Ishikawa (cell line): ENCODE measurements around the gene RFX2.

ENCODE experiments used
- CEBPB ChIP-seq: IDR thresholded peaks from 2 replicates; pipeline ENCODE4 v1.6.1; 2012
- CREB1 ChIP-seq: IDR thresholded peaks from 2 replicates; pipeline ENCODE4 v1.6.1; 2012; ENCODE audit warnings: low read depth
- EGR1 ChIP-seq: IDR thresholded peaks from 2 replicates; pipeline ENCODE4 v1.6.1; 2012
- EP300 ChIP-seq: IDR thresholded peaks from 2 replicates; pipeline ENCODE4 v1.6.1; 2012; ENCODE audit warnings: borderline replicate concordance
- FOXM1 ChIP-seq: IDR thresholded peaks from 2 replicates; pipeline ENCODE4 v1.6.1; 2012; ENCODE audit warnings: low read depth, borderline replicate concordance
- NFIC ChIP-seq: IDR thresholded peaks from 2 replicates; pipeline ENCODE4 v1.6.1; 2012
- RAD21 ChIP-seq: IDR thresholded peaks from 2 replicates; pipeline ENCODE4 v1.6.1; 2012; ENCODE audit warnings: low read depth
- TAF1 ChIP-seq: IDR thresholded peaks from 2 replicates; pipeline ENCODE4 v1.6.1; 2012; ENCODE audit warnings: low read depth, mild to moderate bottlenecking
- TCF12 ChIP-seq: IDR thresholded peaks from 2 replicates; pipeline ENCODE4 v1.6.1; 2012; ENCODE audit warnings: low read depth
- TEAD4 ChIP-seq: IDR thresholded peaks from 2 replicates; pipeline ENCODE4 v1.6.1; 2012
- YY1 ChIP-seq: IDR thresholded peaks from 2 replicates; pipeline ENCODE4 v1.6.1; 2012; ENCODE audit warnings: low read depth
- ZBTB7A ChIP-seq: IDR thresholded peaks from 2 replicates; pipeline ENCODE4 v1.6.1; 2012; ENCODE audit warnings: low read depth
- TF ChIP-seq, protein P1 (sequence below): IDR thresholded peaks from 2 replicates; pipeline ENCODE4 v1.6.1; 2012
- TF ChIP-seq, protein P2 (sequence below): IDR thresholded peaks from 2 replicates; pipeline ENCODE4 v1.6.1; 2012
- TF ChIP-seq, protein P3 (sequence below): IDR thresholded peaks from 2 replicates; pipeline ENCODE4 v1.6.1; 2012; ENCODE audit warnings: low read depth, mild to moderate bottlenecking

The RFX2 gene

DNA sequence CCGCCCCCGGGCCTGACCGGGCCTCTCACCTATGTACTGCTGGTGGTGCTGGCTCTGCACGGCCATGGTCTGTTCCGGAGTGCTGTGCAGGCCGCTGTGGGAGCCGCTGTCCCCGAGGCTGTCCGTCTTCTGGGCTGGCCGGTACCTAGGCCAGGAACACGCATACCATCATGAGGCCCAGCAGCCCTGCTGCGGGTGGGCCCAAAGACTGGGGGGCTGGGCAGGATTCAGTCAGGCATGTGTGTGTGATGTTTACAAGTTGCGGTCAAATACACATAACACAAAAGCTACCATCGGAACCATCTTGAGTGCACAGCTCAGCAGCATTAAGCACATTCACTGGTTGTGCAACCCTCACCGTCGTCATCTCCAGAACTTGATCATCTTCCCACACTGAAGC, 100.2 kb downstream of the RFX2 start:
- TF ChIP-seq EGR1 (no peak), EP300 (no peak), TCF12 (no peak), CEBPB (no peak), NFIC (no peak), ZBTB7A (no peak)

DNA sequence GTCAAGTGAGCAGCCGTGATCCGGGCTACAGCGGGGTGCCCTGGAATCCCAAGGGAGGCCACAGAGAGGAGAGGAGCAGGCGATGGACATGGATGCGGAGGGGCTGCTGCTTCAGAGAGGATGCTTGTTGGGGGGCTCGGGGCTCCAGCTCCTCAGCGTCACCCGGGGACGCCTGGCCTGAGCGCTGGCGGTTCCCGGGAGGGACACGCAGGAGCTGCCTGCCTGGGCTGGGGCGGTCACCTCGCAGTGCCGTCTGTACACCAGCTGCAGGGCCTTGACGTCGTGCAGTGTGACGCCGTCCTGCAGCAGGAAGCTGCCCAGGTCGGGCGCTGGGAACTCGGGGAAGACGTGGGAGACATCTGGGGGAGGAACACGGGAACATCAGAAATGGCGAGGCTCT, 102.4 kb downstream of the RFX2 start:
- TF ChIP-seq EP300 = no peak
- TF ChIP-seq, protein P1, sequence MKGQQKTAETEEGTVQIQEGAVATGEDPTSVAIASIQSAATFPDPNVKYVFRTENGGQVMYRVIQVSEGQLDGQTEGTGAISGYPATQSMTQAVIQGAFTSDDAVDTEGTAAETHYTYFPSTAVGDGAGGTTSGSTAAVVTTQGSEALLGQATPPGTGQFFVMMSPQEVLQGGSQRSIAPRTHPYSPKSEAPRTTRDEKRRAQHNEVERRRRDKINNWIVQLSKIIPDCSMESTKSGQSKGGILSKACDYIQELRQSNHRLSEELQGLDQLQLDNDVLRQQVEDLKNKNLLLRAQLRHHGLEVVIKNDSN = no peak
- no peak for TF ChIP-seq TEAD4
- no peak for TF ChIP-seq FOXM1
- TF ChIP-seq, protein P2, sequence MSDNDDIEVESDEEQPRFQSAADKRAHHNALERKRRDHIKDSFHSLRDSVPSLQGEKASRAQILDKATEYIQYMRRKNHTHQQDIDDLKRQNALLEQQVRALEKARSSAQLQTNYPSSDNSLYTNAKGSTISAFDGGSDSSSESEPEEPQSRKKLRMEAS = no peak
- TF ChIP-seq, protein P3, sequence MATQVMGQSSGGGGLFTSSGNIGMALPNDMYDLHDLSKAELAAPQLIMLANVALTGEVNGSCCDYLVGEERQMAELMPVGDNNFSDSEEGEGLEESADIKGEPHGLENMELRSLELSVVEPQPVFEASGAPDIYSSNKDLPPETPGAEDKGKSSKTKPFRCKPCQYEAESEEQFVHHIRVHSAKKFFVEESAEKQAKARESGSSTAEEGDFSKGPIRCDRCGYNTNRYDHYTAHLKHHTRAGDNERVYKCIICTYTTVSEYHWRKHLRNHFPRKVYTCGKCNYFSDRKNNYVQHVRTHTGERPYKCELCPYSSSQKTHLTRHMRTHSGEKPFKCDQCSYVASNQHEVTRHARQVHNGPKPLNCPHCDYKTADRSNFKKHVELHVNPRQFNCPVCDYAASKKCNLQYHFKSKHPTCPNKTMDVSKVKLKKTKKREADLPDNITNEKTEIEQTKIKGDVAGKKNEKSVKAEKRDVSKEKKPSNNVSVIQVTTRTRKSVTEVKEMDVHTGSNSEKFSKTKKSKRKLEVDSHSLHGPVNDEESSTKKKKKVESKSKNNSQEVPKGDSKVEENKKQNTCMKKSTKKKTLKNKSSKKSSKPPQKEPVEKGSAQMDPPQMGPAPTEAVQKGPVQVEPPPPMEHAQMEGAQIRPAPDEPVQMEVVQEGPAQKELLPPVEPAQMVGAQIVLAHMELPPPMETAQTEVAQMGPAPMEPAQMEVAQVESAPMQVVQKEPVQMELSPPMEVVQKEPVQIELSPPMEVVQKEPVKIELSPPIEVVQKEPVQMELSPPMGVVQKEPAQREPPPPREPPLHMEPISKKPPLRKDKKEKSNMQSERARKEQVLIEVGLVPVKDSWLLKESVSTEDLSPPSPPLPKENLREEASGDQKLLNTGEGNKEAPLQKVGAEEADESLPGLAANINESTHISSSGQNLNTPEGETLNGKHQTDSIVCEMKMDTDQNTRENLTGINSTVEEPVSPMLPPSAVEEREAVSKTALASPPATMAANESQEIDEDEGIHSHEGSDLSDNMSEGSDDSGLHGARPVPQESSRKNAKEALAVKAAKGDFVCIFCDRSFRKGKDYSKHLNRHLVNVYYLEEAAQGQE = no peak
- no peak for TF ChIP-seq TAF1
- no peak for TF ChIP-seq RAD21
- TF ChIP-seq CREB1 = no peak
- no peak for TF ChIP-seq EGR1
- no peak for TF ChIP-seq NFIC
- no peak for TF ChIP-seq ZBTB7A
- TF ChIP-seq TCF12 = no peak
- TF ChIP-seq CEBPB = no peak
- no peak for TF ChIP-seq YY1

DNA sequence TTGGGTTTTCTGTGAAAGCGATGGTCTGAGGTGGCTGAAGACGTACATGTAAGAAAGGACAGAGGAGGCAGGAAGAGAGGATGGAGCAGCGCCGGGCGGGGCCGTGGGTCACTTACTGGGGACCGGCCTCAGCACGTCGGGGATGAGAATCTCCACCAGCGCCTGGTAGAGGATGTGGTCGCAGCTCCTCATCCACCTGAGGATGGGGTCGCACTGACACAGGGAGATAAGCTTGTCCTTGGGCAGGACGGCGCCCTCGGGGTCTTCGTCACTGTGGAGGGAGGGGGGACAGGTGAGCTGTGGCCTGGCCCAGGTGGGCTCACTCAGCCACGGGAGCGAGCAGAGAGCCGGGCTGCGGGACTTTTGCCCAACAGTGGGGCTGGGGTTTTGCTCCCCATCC, 103.4 kb downstream of the RFX2 start:
- no peak for TF ChIP-seq EP300
- TF ChIP-seq, protein P1 = no peak
- TF ChIP-seq TEAD4 = no peak
- TF ChIP-seq, protein P3 = no peak
- TF ChIP-seq TCF12 = no peak
- no peak for TF ChIP-seq YY1
- no peak for TF ChIP-seq CREB1
- no peak for TF ChIP-seq ZBTB7A
- no peak for TF ChIP-seq FOXM1
- TF ChIP-seq TAF1 = no peak
- no peak for TF ChIP-seq EGR1
- no peak for TF ChIP-seq RAD21
- TF ChIP-seq NFIC = no peak
- TF ChIP-seq, protein P2 = no peak
- TF ChIP-seq CEBPB = no peak

DNA sequence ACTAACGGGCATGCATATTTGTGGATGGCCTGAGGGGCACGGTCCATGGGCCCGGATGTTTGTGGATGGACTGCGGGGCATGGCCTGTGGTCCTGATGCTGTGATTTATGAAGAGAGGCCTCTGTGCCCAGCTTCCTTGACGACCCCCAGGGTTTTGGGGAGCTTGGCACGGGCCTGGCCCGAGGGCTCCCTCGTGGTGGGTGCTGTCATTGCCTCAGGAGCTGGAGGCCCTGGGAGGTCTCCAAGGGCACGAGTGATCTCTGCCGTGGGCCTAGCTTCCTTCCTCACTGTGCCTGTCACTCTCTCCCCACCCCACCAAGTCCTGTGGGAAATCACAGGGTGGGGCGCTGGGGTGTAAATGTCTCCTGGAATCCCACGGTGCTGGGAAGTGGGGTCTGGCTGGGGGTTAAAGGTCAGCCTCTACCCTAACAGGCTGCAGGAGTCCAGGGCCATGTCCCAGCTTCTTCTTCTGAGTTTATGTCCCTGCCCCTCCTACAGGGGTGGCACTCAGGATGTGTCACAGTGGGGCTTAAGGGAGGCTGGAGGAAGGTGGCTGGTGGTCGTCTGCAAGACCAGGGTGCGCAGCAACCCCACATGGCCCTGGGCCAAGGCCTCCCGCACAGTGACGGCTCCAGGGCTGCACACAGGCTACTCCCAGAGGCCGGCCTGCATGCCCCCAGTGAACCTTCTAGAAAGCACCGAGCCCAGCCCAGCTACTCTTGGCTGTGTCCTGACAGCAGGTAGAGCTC, 104.8 kb downstream of the RFX2 start:
- no peak for TF ChIP-seq CREB1
- TF ChIP-seq, protein P1 = no peak

DNA sequence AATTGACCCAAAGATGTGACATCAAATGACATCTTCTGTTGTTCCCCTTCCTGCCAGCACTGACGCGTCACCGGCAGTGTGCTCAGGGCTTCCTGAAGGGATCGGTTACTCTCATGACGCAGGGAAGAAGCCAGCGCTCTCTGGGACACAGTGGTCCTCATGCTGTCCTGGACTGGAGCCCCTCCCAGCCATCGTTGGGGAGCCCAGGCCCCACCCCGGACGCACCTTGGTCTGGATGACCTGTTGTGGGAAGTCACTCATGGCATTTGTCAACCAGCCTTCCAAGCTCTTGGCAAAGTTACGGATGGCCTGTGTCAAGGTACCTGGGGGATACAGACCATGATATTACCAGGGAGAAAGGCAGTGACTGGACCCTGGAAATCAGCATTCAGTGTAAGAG, 106.3 kb downstream of the RFX2 start:
- TF ChIP-seq RAD21 (no peak), EP300 (no peak), TEAD4 (no peak), CREB1 (no peak), ZBTB7A (no peak)
- TF ChIP-seq, protein P2 = no peak
- TF ChIP-seq, protein P3 = no peak
